Measurements from ENCODE around the gene KLHL10. TPM values are rescaled to one million over a fixed set of nuclear protein-coding genes. Genes with fewer than 3 reads are reported as not detected.

Gene KLHL10
- total and polyA plus RNA-seq, 2 of the 13 experiments (the other 11 are each of a cell fraction or from before 2014, with no cell fraction given): 0.04 to 0.08 TPM

- TF ChIP-seq SNAPC4 (CRISPR knock-in tag; IDR thresholded peaks at IDR 0.05) (0 out of 2 replicates have a peak, but pooled peaks have one; percentile 5), HMG20A (CRISPR knock-in tag; IDR thresholded peaks at IDR 0.05; ENCODE audit: borderline replicate concordance) (no peak), TRAFD1 (CRISPR knock-in tag; IDR thresholded peaks at IDR 0.05; ENCODE audit: borderline replicate concordance) (no peak; the same call in 1 of the 2 replicates), KDM1A (CRISPR knock-in tag; IDR thresholded peaks at IDR 0.05) (0 out of 2 replicates have a peak, but pooled peaks have one; percentile 12), RXRA (CRISPR knock-in tag; IDR thresholded peaks at IDR 0.05) (peak; percentile 37; the same call in 1 of the 2 replicates), ZSCAN25 (CRISPR knock-in tag; IDR thresholded peaks at IDR 0.05) (no peak; the same call in 1 of the 2 replicates), ZNF3 (CRISPR knock-in tag; IDR thresholded peaks at IDR 0.05) (no peak; the same call in 1 of the 2 replicates), ZNF720 (CRISPR knock-in tag; IDR thresholded peaks at IDR 0.05) (no peak), MAX (IDR thresholded peaks at IDR 0.05) (peak; percentile 88), ZNF646 (CRISPR knock-in tag; IDR thresholded peaks at IDR 0.05) (no peak), ZBTB2 (CRISPR knock-in tag; IDR thresholded peaks at IDR 0.05; ENCODE audit: low read depth) (peak; percentile 43), ZNF563 (CRISPR knock-in tag; IDR thresholded peaks at IDR 0.05) (no peak; the same call in none of the 2 replicates), ZNF432 (CRISPR knock-in tag; IDR thresholded peaks at IDR 0.05; ENCODE audit: borderline replicate concordance) (peak; percentile 60; the same call in 1 of the 2 replicates)
These were observed 27.4 kb downstream of the KLHL10 start, which contains the start of gene KLHL11 (continued) for GRCh38 chr17:41864836-41865595.
